Measurements from ENCODE around the gene IZUMO1R.

DNA sequence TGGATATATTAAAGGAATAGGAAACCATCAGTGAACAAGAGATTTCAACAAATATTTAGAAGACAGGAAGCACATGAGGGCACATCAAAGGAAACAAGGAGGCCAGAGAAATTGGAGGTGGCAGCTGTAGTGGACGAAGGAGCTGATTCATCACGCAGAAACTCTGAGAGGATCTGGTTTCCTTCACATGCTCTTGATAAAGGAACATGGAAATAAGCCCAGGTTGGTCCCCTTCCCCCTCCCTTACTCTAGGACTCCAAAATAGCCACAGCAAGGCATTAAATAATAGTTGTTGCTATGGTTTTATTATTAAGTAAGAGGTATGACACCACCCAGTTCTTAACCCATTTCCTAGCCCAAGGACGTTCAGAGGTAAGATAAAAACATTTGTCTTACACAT, 11.3 kb downstream of the IZUMO1R start:
- TF ChIP-seq CTCF (IDR thresholded peaks at IDR 0.05 in 4 of 5, conservative IDR thresholded peaks at IDR 0.05 in 1 of 5) (no peak), POLR2A (IDR thresholded peaks at IDR 0.05) (no peak)
